ENCODE data around the gene PLEKHH1. TPM values are rescaled to one million over a fixed set of nuclear protein-coding genes. Genes with fewer than 3 reads are reported as not detected.

Gene PLEKHH1
- total RNA-seq, 1 experiment from 2014 or later = 27.6 TPM

DNA sequence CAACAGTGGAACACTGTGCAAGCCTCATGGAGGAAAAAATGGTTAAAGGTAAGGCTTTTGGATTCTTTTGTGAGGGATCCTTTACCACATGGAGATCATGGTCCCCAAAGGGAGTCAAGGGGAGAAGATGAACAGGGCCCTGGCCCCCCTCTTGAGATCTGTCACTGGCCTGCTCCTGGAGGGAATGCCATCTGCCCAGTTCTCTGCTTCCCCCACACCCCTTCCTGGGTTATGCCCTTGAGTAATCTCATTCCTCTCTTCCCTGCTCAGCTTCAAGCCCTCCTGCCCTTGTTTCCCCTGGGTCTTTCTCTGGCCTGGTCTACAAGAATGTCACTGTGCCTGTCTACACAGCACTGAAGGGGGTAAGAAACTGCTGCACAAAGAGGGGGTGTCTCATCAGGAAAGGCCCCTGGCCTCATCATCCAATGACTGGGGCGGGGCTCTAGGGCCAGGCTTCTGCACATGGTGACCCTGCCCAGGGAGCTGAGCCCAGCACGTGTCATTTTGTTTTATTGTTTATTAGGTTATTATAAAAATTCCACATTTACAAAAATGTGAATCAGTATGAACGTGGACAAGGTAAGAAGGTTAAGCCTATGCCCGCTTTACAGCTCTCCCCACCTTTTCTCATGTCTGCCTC, 36.7 kb downstream of the PLEKHH1 start:
- Histone ChIP-seq H3K9ac (ENCODE audit: low read length) (no peak overlapping the region), H4K20me1 (ENCODE audit: insufficient read depth) (no peaks in the 10 kb centered on the region), H3K9me2 (ENCODE audit: insufficient read depth) (no peaks in the 10 kb centered on the region), H3K27me3 (ENCODE audit: insufficient read depth, low read length) (no peaks in the 10 kb centered on the region), H3K27ac (ENCODE audit: low read depth, low read length) (no peak overlapping the region), H3K79me2 (ENCODE audit: insufficient read depth, low read length) (no peaks in the 10 kb centered on the region), H3K4me1 (ENCODE audit: control insufficient read depth in 1 of 2, insufficient read depth in 2 of 2, low read length in 2 of 2) (no peaks in the 10 kb centered on the region; a peak in 1 of 4 replicates), H3K4me3 (replicated peaks in 1 of 2; ENCODE audit: low read depth in 1 of 2, low read length in 2 of 2) (no peak overlapping the region), H2AFZ (ENCODE audit: low read depth, low read length, poor library complexity, severe bottlenecking) (no peak overlapping the region), H3K36me3 (ENCODE audit: control insufficient read depth in 1 of 2, insufficient read depth in 2 of 2, low read length in 2 of 2) (0 out of 4 replicates have a peak, but pooled peaks cover 0 to 4% of the 10 kb centered on the region in 2 experiments), H3K9me3 (ENCODE audit: control insufficient read depth in 1 of 2, insufficient read depth in 1 of 2, low read depth in 1 of 2, low read length in 2 of 2) (no peaks in the 10 kb centered on the region), H3K4me2 (ENCODE audit: low read length) (no peak overlapping the region)
- ChIA-PET CTCF (interaction anchor here (1.8 to 3.5 kb wide), 4 partner anchors 13 to 143 kb away, joined by 5 to 78 read pairs (median 11); no protein-coding TSS in a partner anchor), RAD21 (ENCODE audit: low non-redundant PET in 1 of 2, low total read pairs in 2 of 2, uncharacterized antibody in 2 of 2, unreplicated experiment in 2 of 2) (interaction anchor here in 1 of 2 experiments (2.4 kb wide), 1 partner anchor 142 kb away, joined by 29 read pairs; no protein-coding TSS in a partner anchor), POLR2A (no interaction called here)
- intact Hi-C loops (cut with micrococcal nuclease) = no loop called here
- DNase-seq (ENCODE audit: low read depth, low spot score) = no peak
- no TSS peak for BruUV-seq (replicated peaks)
- TF ChIP-seq CEBPB (IDR thresholded peaks at IDR 0.05; ENCODE audit: low read depth) (no peak), JUND (IDR thresholded peaks at IDR 0.05) (no peak), EZH2 (IDR thresholded peaks at IDR 0.05) (no peak), TCF7L2 (IDR thresholded peaks at IDR 0.05; ENCODE audit: borderline replicate concordance, extremely low read depth, insufficient read depth, insufficient read length) (no peak), ZFX (IDR thresholded peaks at IDR 0.05) (no peak), YY1 (IDR thresholded peaks at IDR 0.05; ENCODE audit: extremely low read depth, insufficient replicate concordance, low read depth, low read length) (no peak), SP1 (IDR thresholded peaks at IDR 0.05; ENCODE audit: low read depth) (no peak), EGR1 (IDR thresholded peaks at IDR 0.05; ENCODE audit: low read depth) (no peak), RAD21 (IDR thresholded peaks at IDR 0.05; ENCODE audit: low read depth) (no peak), ZNF274 (IDR thresholded peaks at IDR 0.05; ENCODE audit: low read depth, low read length) (no peak), CBX3 (IDR thresholded peaks at IDR 0.05; ENCODE audit: low read depth) (no peak), FOSL1 (IDR thresholded peaks at IDR 0.05; ENCODE audit: low read depth) (no peak), MAX (IDR thresholded peaks at IDR 0.05) (no peak), EZH2phosphoT487 (IDR thresholded peaks at IDR 0.05; ENCODE audit: borderline replicate concordance) (no peak), POLR2A (IDR thresholded peaks at IDR 0.05; ENCODE audit: borderline replicate concordance, extremely low read depth, insufficient read depth, insufficient read length) (no peak)
- TF ChIP-seq, protein P1, sequence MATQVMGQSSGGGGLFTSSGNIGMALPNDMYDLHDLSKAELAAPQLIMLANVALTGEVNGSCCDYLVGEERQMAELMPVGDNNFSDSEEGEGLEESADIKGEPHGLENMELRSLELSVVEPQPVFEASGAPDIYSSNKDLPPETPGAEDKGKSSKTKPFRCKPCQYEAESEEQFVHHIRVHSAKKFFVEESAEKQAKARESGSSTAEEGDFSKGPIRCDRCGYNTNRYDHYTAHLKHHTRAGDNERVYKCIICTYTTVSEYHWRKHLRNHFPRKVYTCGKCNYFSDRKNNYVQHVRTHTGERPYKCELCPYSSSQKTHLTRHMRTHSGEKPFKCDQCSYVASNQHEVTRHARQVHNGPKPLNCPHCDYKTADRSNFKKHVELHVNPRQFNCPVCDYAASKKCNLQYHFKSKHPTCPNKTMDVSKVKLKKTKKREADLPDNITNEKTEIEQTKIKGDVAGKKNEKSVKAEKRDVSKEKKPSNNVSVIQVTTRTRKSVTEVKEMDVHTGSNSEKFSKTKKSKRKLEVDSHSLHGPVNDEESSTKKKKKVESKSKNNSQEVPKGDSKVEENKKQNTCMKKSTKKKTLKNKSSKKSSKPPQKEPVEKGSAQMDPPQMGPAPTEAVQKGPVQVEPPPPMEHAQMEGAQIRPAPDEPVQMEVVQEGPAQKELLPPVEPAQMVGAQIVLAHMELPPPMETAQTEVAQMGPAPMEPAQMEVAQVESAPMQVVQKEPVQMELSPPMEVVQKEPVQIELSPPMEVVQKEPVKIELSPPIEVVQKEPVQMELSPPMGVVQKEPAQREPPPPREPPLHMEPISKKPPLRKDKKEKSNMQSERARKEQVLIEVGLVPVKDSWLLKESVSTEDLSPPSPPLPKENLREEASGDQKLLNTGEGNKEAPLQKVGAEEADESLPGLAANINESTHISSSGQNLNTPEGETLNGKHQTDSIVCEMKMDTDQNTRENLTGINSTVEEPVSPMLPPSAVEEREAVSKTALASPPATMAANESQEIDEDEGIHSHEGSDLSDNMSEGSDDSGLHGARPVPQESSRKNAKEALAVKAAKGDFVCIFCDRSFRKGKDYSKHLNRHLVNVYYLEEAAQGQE (IDR thresholded peaks at IDR 0.05; ENCODE audit: low read depth) = no peak
- no peak for ATAC-seq
